CD4-positive, CD25-positive, alpha-beta regulatory T cell (primary cell): ENCODE data around the gene PIK3C2G. TPM values are rescaled to one million over a fixed set of nuclear protein-coding genes. Genes with fewer than 3 reads are reported as not detected.
A peak's percentile ranks its signal among the peaks of the same experiment; 100 is the strongest.
"Not testable (repeated sequence)": the region's sequence is repeated elsewhere in the genome, so short reads cannot be mapped to it uniquely, and the experiment has no call there.

ENCODE experiments used
- ATAC-seq, 2 donors: fragments of 150-1000 bp; cut with Tn5 transposase; one replicate each; pipeline ENCODE4 v1.10.0; 2021; ENCODE audit warnings: low read depth in 2 of 2, moderate number of reproducible peaks in 2 of 2, moderate library complexity in 1 of 2
- DNase-seq, 3 donors: peaks; one replicate each; pipeline versions ENCODE4 v3.0.0 to v3.0.0-alpha.2; 2012 to 2022; ENCODE audit warnings: mixed read lengths in 1 of 3
- H3K27ac ChIP-seq: one replicate; pipeline ENCODE4 v1.7.0; 2013; ENCODE audit warnings: mild to moderate bottlenecking, low read length; ENCODE audit not compliant: insufficient read depth, poor library complexity, severe bottlenecking
- H3K27me3 ChIP-seq: one replicate; pipeline ENCODE4 v1.7.0; 2013; ENCODE audit warnings: low read length; ENCODE audit not compliant: control insufficient read depth, insufficient read depth
- H3K36me3 ChIP-seq: one replicate; pipeline ENCODE4 v1.7.0; 2013; ENCODE audit warnings: mild to moderate bottlenecking, low read length, moderate library complexity; ENCODE audit not compliant: control insufficient read depth, insufficient read depth
- H3K4me1 ChIP-seq: 2 replicates; pipeline ENCODE4 v1.7.0; 2013; ENCODE audit warnings: mild to moderate bottlenecking, low read length; ENCODE audit not compliant: insufficient read depth, control insufficient read depth, poor library complexity, severe bottlenecking
- H3K4me3 ChIP-seq: one replicate; pipeline ENCODE4 v1.7.0; 2013; ENCODE audit warnings: low read depth, mild to moderate bottlenecking, low read length, moderate library complexity
- H3K9me3 ChIP-seq, 2 experiments: 1 replicate in 1 of 2; 2 replicates in 1 of 2; pipeline ENCODE4 v1.7.0; 2013; ENCODE audit warnings: low read length in 2 of 2, mild to moderate bottlenecking in 1 of 2, moderate library complexity in 1 of 2; ENCODE audit not compliant: control insufficient read depth in 2 of 2
- H3K27ac Mint-ChIP-seq, 3 donors: one replicate each; pipeline ENCODE4 v1.8.0; 2020 to 2022; ENCODE audit warnings: mild to moderate bottlenecking in 3 of 3, mixed read lengths in 3 of 3, moderate library complexity in 2 of 3
- H3K27me3 Mint-ChIP-seq: one replicate; pipeline ENCODE4 v1.8.0; 2022; ENCODE audit warnings: mild to moderate bottlenecking, mixed read lengths
- H3K36me3 Mint-ChIP-seq: one replicate; pipeline ENCODE4 v1.8.0; 2020; ENCODE audit warnings: mixed read lengths
- H3K4me1 Mint-ChIP-seq, 4 donors: one replicate each; pipeline ENCODE4 v1.8.0; 2020 to 2022; ENCODE audit warnings: mixed read lengths in 4 of 4, mild to moderate bottlenecking in 1 of 4
- H3K4me3 Mint-ChIP-seq, 4 donors: one replicate each; pipeline ENCODE4 v1.8.0; 2020 to 2022; ENCODE audit warnings: mild to moderate bottlenecking in 4 of 4, mixed read lengths in 4 of 4, moderate library complexity in 3 of 4
- H3K9me3 Mint-ChIP-seq, 7 donors: one replicate each; pipeline ENCODE4 v1.8.0; 2020 to 2022; ENCODE audit warnings: mixed read lengths in 7 of 7, mild to moderate bottlenecking in 3 of 7, moderate library complexity in 2 of 7
- polyA plus RNA-seq, 4 donors: library from polyadenylated mRNA; unstranded; fragments of 300-500 nt; fragmentation: Illumina TruSeq; gene quantifications; one replicate each; pipeline ENCODE4 v1.2.3, GENCODE V29; 2021
- total RNA-seq: library from RNA; stranded (reverse); gene quantifications from one replicate; pipeline ENCODE4 v1.2.3, GENCODE V29; 2022

Gene PIK3C2G
- total and polyA plus RNA-seq, 5 donors from 2014 or later = not detected

- ATAC-seq (no peak), DNase-seq (no peak)
- Histone ChIP-seq H3K4me1 (no peaks in the 10 kb centered on the region), H3K9me3 (no peaks in the 10 kb centered on the region), H3K27me3 (no peaks in the 10 kb centered on the region), H3K36me3 (no peaks in the 10 kb centered on the region), H3K4me3 (no peak overlapping the region), H3K27ac (no peak overlapping the region)
- H3K36me3 Mint-ChIP-seq = no peaks in the 10 kb centered on the region
- no peak overlapping the region for H3K4me3 Mint-ChIP-seq
- H3K27ac Mint-ChIP-seq = no peak overlapping the region
- H3K9me3 Mint-ChIP-seq = peaks cover 0 to 4% (median 0%) of the 10 kb centered on the region in 7 donors
- H3K4me1 Mint-ChIP-seq = no peaks in the 10 kb centered on the region
- peaks cover 2% of the 10 kb centered on the region for H3K27me3 Mint-ChIP-seq
Observed at GRCh38 chr12:18243238-18243637, 18.1 kb upstream of the PIK3C2G start.

- no peaks in the 10 kb centered on the region for H3K27me3 ChIP-seq
- DNase-seq = no peak
- Mint-ChIP-seq H3K27ac (no peak overlapping the region), H3K36me3 (no peaks in the 10 kb centered on the region), H3K27me3 (peaks cover 4% of the 10 kb centered on the region), H3K4me3 (no peak overlapping the region), H3K4me1 (no peaks in the 10 kb centered on the region), H3K9me3 (peaks cover 0 to 1% (median 0%) of the 10 kb centered on the region in 7 donors)
- ATAC-seq = no peak
- no peak overlapping the region for H3K27ac ChIP-seq
- no peaks in the 10 kb centered on the region for H3K36me3 ChIP-seq
- no peaks in the 10 kb centered on the region for H3K4me1 ChIP-seq
- H3K9me3 ChIP-seq = no peaks in the 10 kb centered on the region
- H3K4me3 ChIP-seq = no peak overlapping the region
Observed at GRCh38 chr12:18246066-18246465, 15.3 kb upstream of the PIK3C2G start.

DNA sequence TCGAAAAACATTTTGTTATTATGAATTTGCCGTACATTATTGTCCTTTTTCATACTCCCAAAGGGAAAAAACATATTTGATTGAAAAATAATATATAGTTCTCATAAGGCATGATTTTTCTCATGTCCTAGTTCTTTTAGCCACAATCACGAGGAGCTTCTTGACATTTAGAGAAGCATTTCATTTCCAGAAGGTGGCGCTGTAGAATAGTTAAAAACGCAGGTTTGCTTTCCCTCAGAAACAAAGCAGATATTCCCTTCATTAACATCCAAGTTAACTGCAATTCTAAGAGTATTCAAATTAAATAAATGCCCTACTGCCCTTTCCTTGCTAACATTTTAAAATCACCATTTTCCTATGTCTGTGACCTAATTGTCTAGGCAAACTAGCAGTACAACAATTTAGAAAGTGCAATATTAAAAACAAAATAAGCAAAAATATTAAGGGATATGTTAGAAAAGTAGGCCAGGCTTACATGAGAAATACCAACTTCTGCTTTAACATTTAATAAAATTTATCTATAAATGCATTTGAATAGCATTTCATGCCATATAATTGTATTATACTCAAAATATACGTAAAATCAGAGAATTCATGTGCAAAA, 10.9 kb upstream of the PIK3C2G start:
- Mint-ChIP-seq H3K9me3 (peaks cover 0 to 3% (median 0%) of the 10 kb centered on the region in 7 donors), H3K36me3 (no peaks in the 10 kb centered on the region), H3K4me3 (no peak overlapping the region), H3K27me3 (peaks cover 4% of the 10 kb centered on the region), H3K4me1 (no peaks in the 10 kb centered on the region), H3K27ac (no peak overlapping the region)
- Histone ChIP-seq H3K4me3 (no peak overlapping the region), H3K9me3 (no peaks in the 10 kb centered on the region), H3K36me3 (no peaks in the 10 kb centered on the region), H3K27ac (no peak overlapping the region), H3K27me3 (no peaks in the 10 kb centered on the region), H3K4me1 (no peaks in the 10 kb centered on the region)
- ATAC-seq (no peak), DNase-seq (peak in 1 of 3 donors; percentile 1)

GRCh38 chr12:18254081-18254480, 7.2 kb upstream of the PIK3C2G start:
- Mint-ChIP-seq H3K27ac (no peak overlapping the region), H3K9me3 (peaks cover 0 to 8% (median 0%) of the 10 kb centered on the region in 7 donors)

GRCh38 chr12:18255004-18255403, 6.3 kb upstream of the PIK3C2G start:
- not testable (repeated sequence) for H3K27ac Mint-ChIP-seq, H3K9me3 ChIP-seq, H3K36me3 ChIP-seq, H3K4me3 Mint-ChIP-seq, H3K4me3 ChIP-seq, H3K9me3 Mint-ChIP-seq, H3K4me1 ChIP-seq, DNase-seq, H3K27me3 Mint-ChIP-seq, ATAC-seq, H3K27ac ChIP-seq, H3K27me3 ChIP-seq, H3K4me1 Mint-ChIP-seq, H3K36me3 Mint-ChIP-seq

More at GRCh38 chr12:18254081-18254480, 7.2 kb upstream of the PIK3C2G start:
- Mint-ChIP-seq H3K4me1 (no peaks in the 10 kb centered on the region), H3K36me3 (no peaks in the 10 kb centered on the region), H3K4me3 (no peak overlapping the region), H3K27me3 (no peaks in the 10 kb centered on the region)
- no peak overlapping the region for H3K4me3 ChIP-seq
- no peaks in the 10 kb centered on the region for H3K36me3 ChIP-seq
- no peaks in the 10 kb centered on the region for H3K27me3 ChIP-seq
- no peak for ATAC-seq
- no peaks in the 10 kb centered on the region for H3K9me3 ChIP-seq
- no peak overlapping the region for H3K27ac ChIP-seq
- H3K4me1 ChIP-seq = no peaks in the 10 kb centered on the region
- no peak for DNase-seq

- H3K27me3 Mint-ChIP-seq = no peaks in the 10 kb centered on the region
- no peak overlapping the region for H3K27ac ChIP-seq
- no peaks in the 10 kb centered on the region for H3K36me3 Mint-ChIP-seq
- no peak overlapping the region for H3K27ac Mint-ChIP-seq
- H3K4me3 ChIP-seq = no peak overlapping the region
- no peaks in the 10 kb centered on the region for H3K36me3 ChIP-seq
- no peaks in the 10 kb centered on the region for H3K9me3 ChIP-seq
- H3K27me3 ChIP-seq = no peaks in the 10 kb centered on the region
- no peaks in the 10 kb centered on the region for H3K4me1 ChIP-seq
- no peaks in the 10 kb centered on the region for H3K4me1 Mint-ChIP-seq
- DNase-seq (no peak), ATAC-seq (no peak)
- H3K9me3 Mint-ChIP-seq = peaks cover 0 to 8% (median 0%) of the 10 kb centered on the region in 7 donors
- H3K4me3 Mint-ChIP-seq = no peak overlapping the region
Observed at GRCh38 chr12:18257251-18257650, 4.1 kb upstream of the PIK3C2G start.

- H3K27ac Mint-ChIP-seq = no peak overlapping the region
- H3K9me3 ChIP-seq = no peaks in the 10 kb centered on the region
- H3K4me1 ChIP-seq = no peaks in the 10 kb centered on the region
- H3K4me3 ChIP-seq = no peak overlapping the region
- no peaks in the 10 kb centered on the region for H3K27me3 Mint-ChIP-seq
- peaks cover 0 to 6% (median 0%) of the 10 kb centered on the region in 7 donors for H3K9me3 Mint-ChIP-seq
- H3K36me3 Mint-ChIP-seq = no peaks in the 10 kb centered on the region
- no peak overlapping the region for H3K27ac ChIP-seq
- H3K4me3 Mint-ChIP-seq = no peak overlapping the region
- H3K36me3 ChIP-seq = no peaks in the 10 kb centered on the region
- no peaks in the 10 kb centered on the region for H3K27me3 ChIP-seq
- DNase-seq = no peak
- no peak for ATAC-seq
- H3K4me1 Mint-ChIP-seq = no peaks in the 10 kb centered on the region
Observed at GRCh38 chr12:18258929-18259328, 2.4 kb upstream of the PIK3C2G start.

DNA sequence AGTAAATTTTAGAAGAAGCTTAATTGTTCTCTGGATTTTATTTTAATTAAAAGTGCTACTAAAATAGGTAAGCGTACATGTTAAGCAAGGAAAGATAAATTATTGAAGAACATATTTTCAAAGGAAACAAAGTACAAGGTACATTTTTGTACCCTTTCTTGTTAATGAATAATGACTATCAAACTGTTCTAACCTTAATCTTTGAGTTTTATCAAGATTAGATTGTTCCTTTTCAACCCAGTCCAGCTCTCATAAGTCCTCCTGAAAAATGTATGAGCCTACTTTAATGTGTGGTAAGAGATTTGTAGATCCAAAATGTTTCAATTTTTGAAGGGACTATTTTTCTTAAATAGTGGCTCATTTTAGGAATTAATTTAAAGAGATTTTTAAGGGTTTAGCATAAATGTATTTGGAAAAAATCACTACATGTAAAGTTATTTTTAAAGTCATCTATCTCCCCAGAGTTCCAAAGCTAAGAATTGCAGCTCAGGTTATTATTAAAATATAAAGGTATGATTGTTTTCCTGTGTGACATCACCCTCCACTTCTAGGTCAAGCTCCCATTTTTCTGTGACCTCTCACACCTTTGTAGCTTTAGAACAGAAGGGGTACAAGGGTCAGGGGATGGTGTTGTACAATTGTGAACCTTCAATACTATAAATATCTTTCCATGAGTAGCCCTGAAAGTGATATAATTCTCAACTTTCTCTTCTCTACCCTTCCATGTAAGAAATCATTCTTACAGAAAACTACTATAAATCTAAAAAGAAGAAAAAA, 1.2 kb upstream of the PIK3C2G start:
- peaks cover 0 to 6% (median 0%) of the 10 kb centered on the region in 7 donors for H3K9me3 Mint-ChIP-seq
- Histone ChIP-seq H3K9me3 (no peaks in the 10 kb centered on the region), H3K27me3 (no peaks in the 10 kb centered on the region), H3K27ac (no peak overlapping the region), H3K36me3 (no peaks in the 10 kb centered on the region), H3K4me1 (no peaks in the 10 kb centered on the region), H3K4me3 (no peak overlapping the region)
- DNase-seq (no peak), ATAC-seq (no peak)
- H3K4me1 Mint-ChIP-seq = no peaks in the 10 kb centered on the region
- no peak overlapping the region for H3K27ac Mint-ChIP-seq
- no peaks in the 10 kb centered on the region for H3K36me3 Mint-ChIP-seq
- no peaks in the 10 kb centered on the region for H3K27me3 Mint-ChIP-seq
- no peak overlapping the region for H3K4me3 Mint-ChIP-seq
